Activated T-helper 1 cell treated with anti-CD3 and anti-CD28 coated beads, Interleukin-2, amount 50 U/mL, for 16 hours (primary cell): ENCODE measurements around the gene NINJ2.

Experiments used
- DNase-seq, 2 donors: peaks; one replicate each; pipeline ENCODE4 v3.0.0-alpha.2; 2020; ENCODE audit warnings: low read depth in 1 of 2, low spot score in 1 of 2

NINJ2 gene

GRCh38 chr12:571795-572531 is 91.3 kb downstream of the NINJ2 start:
- no peak for DNase-seq

GRCh38 chr12:570921-571794 is 92.1 kb downstream of the NINJ2 start:
- no peak for DNase-seq

GRCh38 chr12:570435-570920 is 92.8 kb downstream of the NINJ2 start:
- no peak for DNase-seq

- peak; percentile 75 to 77 for DNase-seq
Observed at GRCh38 chr12:569803-570434, 93.3 kb downstream of the NINJ2 start.

GRCh38 chr12:569091-569676 is 94.1 kb downstream of the NINJ2 start:
- no peak for DNase-seq

GRCh38 chr12:568486-568885 is 94.8 kb downstream of the NINJ2 start:
- no peak for DNase-seq

- no peak for DNase-seq
Observed at GRCh38 chr12:565589-566105, 97.6 kb downstream of the NINJ2 start.

GRCh38 chr12:565161-565560 is 98.1 kb downstream of the NINJ2 start:
- no peak for DNase-seq

GRCh38 chr12:563787-564298 is 99.4 kb downstream of the NINJ2 start:
- DNase-seq = no peak

- peak in 1 of 2 donors; percentile 34 for DNase-seq
Observed at GRCh38 chr12:563250-563781, 99.9 kb downstream of the NINJ2 start.

- DNase-seq = no peak
Observed at GRCh38 chr12:562634-563033, 100.6 kb downstream of the NINJ2 start.

GRCh38 chr12:561908-562593 is 101.2 kb downstream of the NINJ2 start:
- DNase-seq = no peak

GRCh38 chr12:561391-561705 is 101.9 kb downstream of the NINJ2 start:
- DNase-seq = no peak

- no peak for DNase-seq
Observed at GRCh38 chr12:560691-561390, 102.4 kb downstream of the NINJ2 start.

GRCh38 chr12:559906-560455 is 103.3 kb downstream of the NINJ2 start:
- DNase-seq = no peak

- DNase-seq = no peak
Observed at GRCh38 chr12:559208-559905, 103.9 kb downstream of the NINJ2 start.

GRCh38 chr12:558580-558979 is 104.7 kb downstream of the NINJ2 start:
- no peak for DNase-seq

- no peak for DNase-seq
Observed at GRCh38 chr12:556498-556897, 106.7 kb downstream of the NINJ2 start.

- DNase-seq = no peak
Observed at GRCh38 chr12:554001-554285, 109.3 kb downstream of the NINJ2 start.
